ACC112 (cell line): ENCODE measurements around the gene C11orf21.
"Not testable (repeated sequence)": the region's sequence is repeated elsewhere in the genome, so short reads cannot be mapped to it uniquely, and the experiment has no call there.

ENCODE experiments used
- H2AFZ ChIP-seq: fragments of 200-600 bp; sonication (generic); one replicate; pipeline ENCODE4 v1.6.0; 2017; ENCODE audit warnings: antibody characterized with exemption, low read length; ENCODE audit not compliant: unreplicated experiment
- H3K27ac ChIP-seq: fragments of 200-600 bp; sonication (generic); 2 replicates; pipeline ENCODE4 v1.5.1; 2014; ENCODE audit warnings: low read depth, mild to moderate bottlenecking, antibody characterized with exemption, low read length, moderate library complexity
- H3K27me3 ChIP-seq: fragments of 200-600 bp; sonication (generic); 2 replicates; pipeline ENCODE4 v1.6.1; 2014; ENCODE audit warnings: mild to moderate bottlenecking, antibody characterized with exemption, low read length, moderate library complexity, mixed read lengths; ENCODE audit not compliant: insufficient read depth
- H3K36me3 ChIP-seq: fragments of 200-600 bp; sonication (generic); 2 replicates; pipeline ENCODE4 v1.6.1; 2016; ENCODE audit warnings: mild to moderate bottlenecking, antibody characterized with exemption, low read length, moderate library complexity, mixed read lengths; ENCODE audit not compliant: insufficient read depth
- H3K4me1 ChIP-seq: fragments of 200-600 bp; sonication (generic); one replicate; pipeline ENCODE4 v1.6.1; 2016; ENCODE audit warnings: low read length, mixed read lengths; ENCODE audit not compliant: insufficient read depth, unreplicated experiment, control insufficient read depth
- H3K4me3 ChIP-seq: fragments of 200-600 bp; sonication (generic); 2 replicates; pipeline ENCODE4 v1.5.1; 2014; ENCODE audit warnings: mild to moderate bottlenecking, low read depth, low read length
- H3K79me2 ChIP-seq: fragments of 200-600 bp; sonication (generic); one replicate; pipeline ENCODE4 v1.6.0; 2016; ENCODE audit warnings: low read length; ENCODE audit not compliant: control insufficient read depth, unreplicated experiment, insufficient read depth

The C11orf21 gene

DNA sequence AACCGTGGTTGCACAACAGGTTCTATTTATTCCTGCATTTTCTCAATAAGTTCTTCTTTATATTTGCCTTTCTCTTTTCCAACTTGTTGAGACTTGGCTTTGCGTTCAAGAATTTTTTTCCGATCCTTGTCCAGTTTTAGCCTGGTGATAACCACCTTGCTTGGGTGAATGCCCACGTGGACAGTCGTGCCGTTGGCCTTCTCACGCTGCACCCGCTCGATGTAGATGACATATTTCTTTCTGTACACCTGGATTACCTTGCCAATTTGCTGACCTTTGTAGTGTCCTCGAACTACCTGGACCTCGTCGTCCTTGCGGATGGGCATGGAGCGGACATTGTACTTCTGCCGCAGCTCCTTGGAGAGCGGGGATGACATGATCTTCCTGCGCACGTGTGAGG lies 33.6 kb upstream of the C11orf21 start:
- not testable (repeated sequence) for H3K4me3 ChIP-seq, H3K36me3 ChIP-seq, H3K79me2 ChIP-seq, H3K27ac ChIP-seq, H2AFZ ChIP-seq, H3K4me1 ChIP-seq
- peaks cover 27% of the 10 kb centered on the region for H3K27me3 ChIP-seq

DNA sequence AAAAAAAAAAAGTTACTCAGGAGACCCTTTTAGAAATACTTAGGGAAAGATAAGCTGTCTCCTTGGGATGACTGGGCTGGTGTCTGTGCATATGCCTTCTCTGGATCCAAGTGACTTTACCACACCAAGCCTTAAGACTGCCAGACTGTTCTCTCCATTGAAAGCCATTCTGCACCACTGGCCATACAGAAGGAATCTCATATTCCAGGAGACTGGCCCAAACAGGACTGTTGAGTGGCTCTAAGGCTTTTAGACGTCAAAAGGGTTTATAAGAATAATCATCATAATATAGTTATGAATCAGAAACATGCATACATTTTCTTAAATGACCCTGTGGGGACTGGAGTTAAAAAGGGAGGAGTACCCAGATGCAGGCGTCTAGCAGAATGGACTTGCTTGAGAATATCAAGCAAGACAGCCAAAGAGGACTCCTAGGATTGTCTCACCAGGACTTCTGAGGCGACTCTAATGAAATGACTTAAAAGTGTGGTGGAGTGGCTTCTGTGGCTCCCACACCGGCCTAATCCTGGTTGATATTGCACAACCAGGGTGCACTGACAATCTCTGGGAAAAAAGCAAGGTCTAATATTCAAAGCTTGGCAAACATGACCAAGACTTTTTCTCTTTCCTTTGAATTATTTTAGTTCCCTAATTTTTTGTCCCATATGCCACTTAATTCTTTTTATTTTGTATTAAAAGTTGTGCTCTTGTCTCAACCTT lies 31.9 kb upstream of the C11orf21 start:
- H3K79me2 ChIP-seq, H3K4me1 ChIP-seq, H3K36me3 ChIP-seq, H3K27ac ChIP-seq, H2AFZ ChIP-seq, H3K4me3 ChIP-seq: not testable (repeated sequence)
- peaks cover 21% of the 10 kb centered on the region for H3K27me3 ChIP-seq

DNA sequence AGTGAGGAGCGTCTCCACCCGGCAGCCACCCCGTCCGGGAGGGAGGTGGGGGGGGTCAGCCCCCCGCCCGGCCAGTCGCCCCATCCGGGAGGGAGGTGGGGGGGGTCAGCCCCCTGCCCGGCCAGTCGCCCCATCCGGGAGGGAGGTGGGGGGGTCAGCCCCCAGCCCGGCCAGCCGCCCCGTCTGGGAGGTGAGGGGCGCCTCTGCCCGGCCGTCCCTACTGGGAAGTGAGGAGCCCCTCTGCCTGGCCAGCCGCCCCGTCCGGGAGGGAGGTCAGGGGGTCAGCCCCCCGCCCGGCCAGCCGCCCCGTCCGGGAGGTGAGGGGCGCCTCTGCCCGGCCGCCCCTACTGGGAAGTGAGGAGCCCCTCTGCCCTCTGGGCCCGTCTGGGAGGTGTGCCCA lies 30.9 kb upstream of the C11orf21 start:
- not testable (repeated sequence) for H3K4me1 ChIP-seq, H2AFZ ChIP-seq, H3K27ac ChIP-seq, H3K79me2 ChIP-seq, H3K4me3 ChIP-seq, H3K36me3 ChIP-seq
- peaks cover 10% of the 10 kb centered on the region for H3K27me3 ChIP-seq

GRCh38 chr11:2331404-2331803 lies 29.7 kb upstream of the C11orf21 start:
- Histone ChIP-seq H3K4me3 (no peak overlapping the region), H3K4me1 (no peaks in the 10 kb centered on the region), H3K36me3 (no peaks in the 10 kb centered on the region), H3K27ac (no peak overlapping the region), H3K79me2 (no peaks in the 10 kb centered on the region), H2AFZ (no peak overlapping the region), H3K27me3 (no peaks in the 10 kb centered on the region; the same call in 1 of the 2 replicates)

DNA sequence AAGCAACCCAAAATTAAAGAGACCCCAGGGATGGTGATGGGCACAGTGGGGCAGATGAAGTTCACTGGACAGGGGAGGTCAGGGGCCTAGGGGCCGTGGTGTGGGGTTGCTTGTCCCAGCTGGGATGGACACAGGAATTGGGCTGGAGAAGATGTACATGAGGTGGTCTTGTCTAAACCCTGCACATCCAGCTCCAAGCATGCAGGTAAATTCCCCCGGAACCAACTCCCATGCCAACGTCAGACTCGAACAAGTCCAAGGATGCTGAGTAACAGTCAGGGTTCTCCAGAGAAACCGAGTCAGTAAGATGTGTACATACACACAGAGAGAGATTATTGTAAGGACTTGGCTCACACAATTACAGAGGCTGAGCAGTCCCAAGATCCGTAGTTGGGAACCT lies 29.0 kb upstream of the C11orf21 start:
- Histone ChIP-seq H3K79me2 (no peaks in the 10 kb centered on the region), H2AFZ (no peak overlapping the region), H3K36me3 (no peaks in the 10 kb centered on the region), H3K27ac (no peak overlapping the region), H3K4me3 (no peak overlapping the region), H3K27me3 (no peaks in the 10 kb centered on the region), H3K4me1 (no peaks in the 10 kb centered on the region)

DNA sequence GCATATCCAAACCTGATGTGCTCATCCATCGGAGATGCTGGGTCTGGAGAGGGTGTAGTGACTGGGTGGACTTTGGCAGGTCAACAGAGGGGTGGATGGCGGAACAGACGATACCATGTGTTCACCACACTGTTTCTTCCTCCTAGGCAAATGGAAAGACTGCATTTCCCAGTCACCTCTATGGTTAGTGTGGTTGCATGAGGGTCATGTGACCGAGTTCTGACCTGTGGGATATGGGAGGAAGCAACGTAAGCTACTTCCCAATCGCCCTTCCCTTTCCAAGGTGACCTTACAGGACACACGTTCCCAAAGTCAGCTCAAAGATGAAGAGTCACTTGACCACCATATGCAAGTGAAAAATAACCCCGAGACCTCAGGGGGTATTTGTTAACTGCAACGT lies 27.8 kb upstream of the C11orf21 start:
- no peaks in the 10 kb centered on the region for H3K4me1 ChIP-seq
- H3K36me3 ChIP-seq: no peaks in the 10 kb centered on the region
- no peak overlapping the region for H2AFZ ChIP-seq
- H3K4me3 ChIP-seq: no peak overlapping the region
- no peaks in the 10 kb centered on the region for H3K79me2 ChIP-seq
- no peaks in the 10 kb centered on the region for H3K27me3 ChIP-seq
- H3K27ac ChIP-seq: no peak overlapping the region

- Histone ChIP-seq H3K79me2 (no peaks in the 10 kb centered on the region), H3K27me3 (no peaks in the 10 kb centered on the region), H3K4me3 (no peak overlapping the region), H3K27ac (no peak overlapping the region), H3K4me1 (no peaks in the 10 kb centered on the region), H3K36me3 (no peaks in the 10 kb centered on the region), H2AFZ (no peak overlapping the region)
These were observed 27.1 kb upstream of the C11orf21 start for GRCh38 chr11:2328656-2329354.

DNA sequence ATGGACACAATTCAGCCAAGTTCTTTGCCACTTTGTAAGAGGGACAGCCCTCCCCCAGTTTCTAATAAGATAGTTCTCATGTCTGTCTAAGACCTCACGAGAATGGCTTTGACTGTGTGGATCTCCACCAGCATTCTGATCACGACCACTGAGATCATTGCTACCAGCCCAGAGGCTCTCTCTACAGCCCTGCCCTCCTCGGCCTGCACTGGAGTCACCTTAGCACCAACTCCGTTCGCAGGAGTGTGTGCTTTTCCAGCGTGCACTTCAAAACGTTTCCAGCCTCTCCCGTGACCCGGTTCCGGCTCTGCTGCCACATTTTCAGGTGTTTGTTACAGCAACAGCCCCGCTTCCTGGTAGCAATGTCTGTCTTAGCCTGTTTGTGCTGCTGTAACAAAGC lies 26.3 kb upstream of the C11orf21 start:
- no peaks in the 10 kb centered on the region for H3K4me1 ChIP-seq
- no peaks in the 10 kb centered on the region for H3K79me2 ChIP-seq
- no peak overlapping the region for H3K4me3 ChIP-seq
- H2AFZ ChIP-seq: no peak overlapping the region
- H3K27ac ChIP-seq: no peak overlapping the region
- H3K27me3 ChIP-seq: no peaks in the 10 kb centered on the region
- no peaks in the 10 kb centered on the region for H3K36me3 ChIP-seq

DNA sequence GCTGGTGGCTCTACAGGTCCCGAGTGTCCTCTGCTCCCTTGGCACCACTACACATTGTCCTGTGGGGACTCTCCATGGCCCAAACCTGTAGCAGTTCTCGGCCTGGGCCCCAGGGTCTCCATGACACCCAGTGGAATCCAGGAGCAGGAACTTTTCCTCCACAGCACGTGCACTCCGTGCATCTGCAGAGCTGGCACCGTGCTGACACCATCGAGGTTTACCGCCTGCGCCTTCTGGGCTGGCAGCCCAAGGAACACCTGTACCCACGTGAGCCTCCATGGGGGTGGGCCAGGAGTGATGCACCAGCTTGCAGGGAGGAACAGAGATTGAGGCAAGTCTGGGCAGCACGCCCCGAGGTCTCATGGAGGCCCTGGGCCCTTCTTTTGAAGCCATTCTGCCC lies 25.3 kb upstream of the C11orf21 start:
- H3K27ac ChIP-seq: no peak overlapping the region

DNA sequence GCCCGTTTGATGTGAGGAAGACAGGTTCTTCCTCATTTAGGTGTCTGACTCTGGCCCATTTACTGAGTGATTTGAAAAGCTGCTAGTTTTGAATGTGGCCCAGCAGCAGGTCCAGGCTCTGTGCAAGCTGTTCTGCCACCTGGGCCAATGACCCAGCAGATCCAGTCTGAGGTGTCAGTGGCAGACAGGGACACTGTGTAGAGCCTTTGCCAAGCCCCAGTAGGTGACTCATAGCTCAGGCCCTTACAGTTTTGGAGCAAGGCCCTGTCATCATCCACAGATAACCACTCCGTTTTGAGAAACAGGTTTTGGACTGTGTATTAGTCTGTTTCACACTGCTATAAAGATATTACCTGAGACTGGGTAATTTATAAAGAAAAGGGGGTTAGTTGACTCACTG lies 24.0 kb upstream of the C11orf21 start:
- no peaks in the 10 kb centered on the region for H3K4me1 ChIP-seq
- no peaks in the 10 kb centered on the region for H3K79me2 ChIP-seq
- no peaks in the 10 kb centered on the region for H3K36me3 ChIP-seq
- H2AFZ ChIP-seq: no peak overlapping the region
- no peak overlapping the region for H3K27ac ChIP-seq
- H3K4me3 ChIP-seq: no peak overlapping the region
- H3K27me3 ChIP-seq: peaks cover 11% of the 10 kb centered on the region; the same call in 1 of the 2 replicates

More for the DNA sequence above, 25.3 kb upstream of the C11orf21 start:
- Histone ChIP-seq H3K79me2 (no peaks in the 10 kb centered on the region), H2AFZ (no peak overlapping the region), H3K4me3 (no peak overlapping the region), H3K4me1 (no peaks in the 10 kb centered on the region), H3K36me3 (no peaks in the 10 kb centered on the region), H3K27me3 (no peaks in the 10 kb centered on the region)

DNA sequence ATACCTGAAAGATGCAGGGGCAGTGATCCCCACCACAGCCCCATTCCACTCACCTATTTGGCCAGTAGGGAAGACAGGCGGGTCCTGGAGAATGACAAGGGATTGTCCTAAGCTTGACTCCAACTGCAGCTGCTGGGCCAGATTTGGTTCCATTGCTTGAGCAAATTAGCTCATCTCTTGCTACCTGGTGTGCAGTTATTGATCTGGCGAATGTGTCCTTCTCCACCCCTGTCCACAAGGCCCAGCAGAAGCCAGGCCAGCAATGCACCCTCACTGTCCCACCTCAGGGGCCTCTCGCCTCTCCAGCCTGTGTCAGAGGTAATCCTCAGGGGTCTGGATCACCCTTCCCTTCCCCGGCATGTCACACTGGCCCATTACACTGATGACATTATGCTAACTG lies 23.4 kb upstream of the C11orf21 start:
- H3K27ac ChIP-seq: no peak overlapping the region
- H3K4me1 ChIP-seq: no peaks in the 10 kb centered on the region
- no peaks in the 10 kb centered on the region for H3K79me2 ChIP-seq
- H3K36me3 ChIP-seq: no peaks in the 10 kb centered on the region
- no peak overlapping the region for H3K4me3 ChIP-seq
- peaks cover 14% of the 10 kb centered on the region; the same call in 1 of the 2 replicates for H3K27me3 ChIP-seq
- no peak overlapping the region for H2AFZ ChIP-seq
